H7 (cell line): Measurements from ENCODE around the gene RIGI. TPM values are rescaled to one million over a fixed set of nuclear protein-coding genes. Genes with fewer than 3 reads are reported as not detected.

Source experiments
- DNase-seq: peaks from one replicate; pipeline ENCODE4 v3.0.0; 2012
- H3K27me3 ChIP-seq: 2 replicates; pipeline ENCODE4 v1.6.0; 2011; ENCODE audit warnings: mild to moderate bottlenecking, low read length; ENCODE audit not compliant: control insufficient read depth, insufficient read depth
- H3K36me3 ChIP-seq: replicated peaks from 2 replicates; pipeline ENCODE4 v1.5.1; 2011; ENCODE audit warnings: low read length; ENCODE audit not compliant: control insufficient read depth, insufficient read depth
- H3K4me3 ChIP-seq: 2 replicates; pipeline ENCODE4 v1.5.1; 2011; ENCODE audit warnings: low read depth, mild to moderate bottlenecking, control low read depth, low read length, moderate library complexity; ENCODE audit not compliant: insufficient read depth
- total RNA-seq: library from RNA; depleted of rRNA; stranded (reverse); fragments of >200 nt; shearing (Covaris generic); gene quantifications from 2 replicates; pipeline ENCODE4 v1.2.3, GENCODE V29; 2014; rRNA removed

The RIGI gene
- total RNA-seq, result 6.1 and 6.5 TPM in 2 replicates

DNA sequence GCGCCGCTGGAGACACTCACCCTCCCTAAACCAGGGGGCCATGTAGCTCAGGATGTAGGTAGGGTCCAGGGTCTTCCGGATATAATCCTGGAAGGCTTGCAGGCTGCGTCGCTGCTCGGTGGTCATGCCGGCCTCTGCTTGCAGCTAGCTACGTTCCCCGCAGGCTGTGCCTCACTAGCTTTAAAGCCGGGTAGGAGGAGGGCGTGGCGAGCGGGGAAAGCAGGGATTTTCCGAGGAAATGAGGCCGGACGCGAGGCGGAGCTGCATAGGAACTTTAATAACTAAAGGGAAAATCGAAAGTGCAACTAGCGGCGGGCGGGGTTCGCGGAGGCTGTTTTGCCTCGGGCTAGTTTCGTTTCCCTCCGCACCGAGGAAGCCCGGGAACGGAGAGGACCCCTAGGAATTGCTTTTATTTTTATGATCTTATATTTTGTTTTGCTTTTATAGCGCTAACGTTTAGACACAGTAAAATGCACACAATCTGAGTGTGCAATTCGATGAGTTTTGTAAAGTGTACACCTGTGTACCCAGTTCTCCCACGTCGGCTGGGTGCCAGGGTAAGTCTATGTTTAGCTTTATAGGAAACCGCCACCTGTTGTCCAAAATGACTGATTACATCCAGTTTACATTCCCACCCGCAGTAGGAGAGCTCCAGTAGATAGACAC is at the start of gene RIGI:
Gene RIGI (minus strand): TSS at position 156 of the 666 bp plus-strand sequence. CDS start 30 bp downstream, at position 126.
- H3K36me3 ChIP-seq, result no peaks in the 10 kb centered on the region
- DNase-seq, result peak; percentile 65
- no peaks in the 10 kb centered on the region for H3K27me3 ChIP-seq
- H3K4me3 ChIP-seq, result peak within 1 kb of the TSS; percentile 69

DNA sequence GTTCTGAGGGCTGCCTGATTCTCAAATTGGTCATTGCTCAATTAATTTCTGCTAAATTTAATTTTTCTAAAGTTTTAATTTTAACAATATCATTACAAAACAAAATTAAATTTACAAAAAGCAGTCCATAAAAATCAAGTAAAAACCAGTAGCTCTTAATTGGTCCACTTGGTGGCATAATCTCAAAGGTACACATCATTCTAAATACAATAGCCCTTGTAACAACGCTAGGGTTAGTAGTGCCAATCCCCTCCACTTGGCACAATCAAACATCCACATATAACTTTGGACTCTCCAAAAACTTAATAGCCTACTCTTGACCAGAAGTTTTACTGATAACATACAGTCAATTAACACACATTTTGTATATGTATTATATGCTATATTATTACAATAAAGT is 48.9 kb upstream of the RIGI start:
- DNase-seq, result no peak
- no peaks in the 10 kb centered on the region for H3K27me3 ChIP-seq
- H3K4me3 ChIP-seq, result no peak overlapping the region
- H3K36me3 ChIP-seq, result 0 out of 2 replicates have a peak, but pooled peaks cover 2% of the 10 kb centered on the region

DNA sequence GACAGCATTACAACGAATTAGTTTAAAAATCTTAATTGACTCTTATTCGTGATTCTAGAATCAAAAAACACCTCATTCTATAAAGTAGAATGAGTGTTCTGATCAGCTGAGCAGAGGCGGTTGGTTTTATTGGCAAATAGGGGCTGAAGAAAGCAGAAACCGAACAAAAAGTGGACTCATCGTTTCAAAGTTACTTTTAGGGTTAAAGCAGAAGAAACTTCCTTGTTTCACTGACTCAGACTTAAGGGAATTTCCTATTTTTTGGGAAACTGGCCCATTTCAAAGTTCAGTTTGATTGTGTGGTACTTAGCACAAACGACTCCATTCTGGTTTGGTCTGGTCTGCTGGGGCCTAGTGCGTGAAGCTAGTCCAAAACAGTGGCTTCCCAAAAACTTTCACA is 47.8 kb upstream of the RIGI start:
- no peaks in the 10 kb centered on the region for H3K27me3 ChIP-seq
- H3K36me3 ChIP-seq, result peaks cover 2% of the 10 kb centered on the region; the same call in 1 of the 2 replicates
- H3K4me3 ChIP-seq, result no peak overlapping the region
- no peak for DNase-seq

DNA sequence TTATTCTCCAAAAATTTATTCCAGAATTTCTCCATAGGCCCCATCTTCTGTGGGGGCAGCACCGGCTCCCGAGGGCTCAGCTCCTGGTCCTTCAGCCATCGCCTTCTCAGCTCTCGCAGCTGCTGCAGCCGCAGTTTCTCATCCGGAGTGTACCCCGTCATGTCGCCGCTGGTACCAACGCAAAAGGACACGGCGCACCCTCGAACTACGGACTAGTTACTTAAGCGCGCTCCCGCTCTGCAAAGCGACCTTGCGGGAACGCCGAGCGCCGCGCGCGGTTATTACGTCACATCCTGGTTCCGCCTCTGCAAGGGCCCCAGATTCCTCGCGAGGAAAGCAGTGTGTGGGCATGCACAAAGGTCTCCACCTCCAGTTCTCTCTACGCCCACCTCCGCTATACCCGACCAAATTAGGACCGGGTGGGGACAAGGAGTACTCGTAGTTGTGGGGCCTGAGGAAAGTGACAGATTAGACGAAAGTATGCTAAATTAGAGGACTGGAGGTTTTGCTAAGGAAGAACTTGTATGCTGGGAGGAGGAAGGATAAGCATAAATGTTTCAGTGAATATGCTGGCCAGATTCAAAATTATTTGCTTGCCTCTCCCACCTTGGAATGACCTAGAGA is 47.0 kb upstream of the RIGI start, which contains the start of gene NDUFB6:
Gene NDUFB6 (minus strand): TSS at position 260 of the 624 bp plus-strand sequence. CDS start 99 bp downstream, at position 161.
- Histone ChIP-seq H3K27me3 (no peaks in the 10 kb centered on the region), H3K36me3 (peaks cover 2% of the 10 kb centered on the region; the same call in 1 of the 2 replicates), H3K4me3 (peak within 1 kb of the TSS; percentile 77)
- DNase-seq, result peak; percentile 89

DNA sequence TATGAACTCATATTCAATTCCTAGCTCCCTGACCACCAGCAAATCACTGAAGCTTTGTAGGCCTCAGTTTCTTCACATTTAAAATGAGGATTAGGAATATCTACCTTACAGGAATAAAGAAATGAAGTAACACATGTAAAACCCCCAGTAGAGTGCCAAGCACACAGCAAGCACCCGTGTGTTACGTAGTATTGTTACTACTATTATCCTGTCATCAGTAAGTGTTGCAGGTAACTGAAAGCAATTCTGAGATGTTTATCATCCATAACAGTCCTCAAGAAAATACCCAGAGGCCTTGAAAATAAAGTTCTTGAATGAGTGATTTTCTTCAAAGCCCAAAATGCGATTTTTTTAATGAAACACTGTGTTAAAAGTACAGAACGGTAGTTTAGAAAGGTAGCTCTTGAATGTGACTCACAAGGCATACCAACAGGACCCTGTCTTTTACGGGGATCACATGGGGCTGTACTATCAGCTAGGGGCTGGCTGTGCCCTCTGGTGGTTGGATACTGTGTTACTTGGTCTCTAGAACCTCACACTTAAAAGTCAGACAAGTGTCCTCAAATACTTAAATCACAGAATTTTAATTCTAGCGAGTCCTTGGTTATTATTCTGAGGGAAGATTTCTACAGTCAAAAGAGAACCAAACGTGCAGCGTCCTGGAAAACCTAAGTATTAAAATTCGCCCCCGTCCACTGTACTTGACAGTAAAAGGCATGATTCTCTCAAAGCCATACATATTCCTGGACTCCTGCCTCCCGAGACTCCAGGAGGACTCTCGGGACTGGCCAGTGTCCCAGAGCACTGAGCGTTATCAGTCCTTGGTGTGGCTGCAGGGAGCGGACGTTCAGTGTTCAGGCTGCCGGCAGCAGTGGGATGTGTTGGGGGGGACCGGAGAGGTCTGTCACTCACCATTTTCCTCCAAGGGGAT is 46.2 kb upstream of the RIGI start:
- Histone ChIP-seq H3K27me3 (no peaks in the 10 kb centered on the region), H3K36me3 (peaks cover 2% of the 10 kb centered on the region), H3K4me3 (peak overlapping the region; percentile 77)
- DNase-seq, result peak; percentile 87

DNA sequence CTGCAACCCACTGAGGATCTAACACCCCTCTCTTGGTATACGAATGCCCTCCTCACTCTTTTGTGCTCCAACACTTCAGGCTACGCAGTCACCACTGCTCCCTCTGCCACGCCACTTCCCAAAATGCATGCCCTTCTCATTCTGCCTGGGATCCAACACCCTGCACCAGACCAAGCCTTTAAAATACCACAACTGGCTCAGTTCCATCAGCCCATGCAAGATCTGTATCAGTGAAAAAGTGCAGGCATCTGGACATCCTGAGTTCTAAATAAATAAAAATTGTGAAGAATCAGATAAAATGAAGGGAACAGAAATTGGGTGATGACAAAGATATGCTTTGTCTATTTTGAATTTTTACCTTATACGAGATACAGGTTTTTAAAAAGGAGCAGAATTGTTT is 44.3 kb upstream of the RIGI start:
- Histone ChIP-seq H3K36me3 (peaks cover 5% of the 10 kb centered on the region), H3K4me3 (no peak overlapping the region), H3K27me3 (no peaks in the 10 kb centered on the region)
- DNase-seq, result no peak

DNA sequence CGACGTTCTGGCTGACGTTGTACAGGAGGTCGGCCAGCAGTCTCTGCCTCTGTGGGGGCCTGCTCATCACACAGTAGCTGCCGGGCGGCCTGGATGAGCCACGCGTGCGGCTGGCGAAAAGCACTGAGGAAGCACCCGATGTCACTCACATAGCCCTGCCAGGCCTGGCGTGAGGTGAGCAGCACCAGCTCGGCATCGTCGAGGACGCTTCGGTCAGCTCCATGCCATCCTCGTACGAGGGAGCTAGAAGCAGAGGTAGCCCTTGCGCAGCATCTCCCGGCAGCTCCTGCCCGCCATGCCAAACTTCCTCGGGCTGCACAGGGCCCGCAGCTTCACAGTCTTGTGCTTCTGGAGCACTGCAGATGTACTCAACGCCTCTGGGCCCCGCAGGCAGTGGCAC is 40.8 kb upstream of the RIGI start:
- no peak for DNase-seq
- Histone ChIP-seq H3K4me3 (no peak overlapping the region), H3K27me3 (no peaks in the 10 kb centered on the region), H3K36me3 (peaks cover 6% of the 10 kb centered on the region)

DNA sequence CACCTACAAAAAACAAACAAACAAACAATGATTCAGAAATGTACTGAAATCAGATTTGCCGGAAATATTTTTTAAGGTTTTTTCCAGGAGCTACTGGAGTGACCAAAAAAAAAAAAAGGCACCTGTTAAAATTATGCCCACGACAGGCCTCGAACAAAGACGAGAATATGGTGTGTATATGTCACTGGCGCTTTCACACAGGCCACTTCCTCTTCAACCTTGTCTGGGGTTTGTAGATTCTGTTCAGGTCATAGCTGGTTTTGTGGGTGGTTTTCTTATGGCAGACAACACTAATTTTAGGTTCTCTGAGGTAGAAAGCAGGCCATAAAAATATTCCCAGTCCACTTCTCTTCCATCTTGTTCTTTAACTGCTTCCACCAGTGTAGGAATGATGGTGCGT is 40.0 kb upstream of the RIGI start:
- no peaks in the 10 kb centered on the region for H3K27me3 ChIP-seq
- no peak overlapping the region for H3K4me3 ChIP-seq
- DNase-seq, result no peak
- peaks cover 6% of the 10 kb centered on the region for H3K36me3 ChIP-seq

DNA sequence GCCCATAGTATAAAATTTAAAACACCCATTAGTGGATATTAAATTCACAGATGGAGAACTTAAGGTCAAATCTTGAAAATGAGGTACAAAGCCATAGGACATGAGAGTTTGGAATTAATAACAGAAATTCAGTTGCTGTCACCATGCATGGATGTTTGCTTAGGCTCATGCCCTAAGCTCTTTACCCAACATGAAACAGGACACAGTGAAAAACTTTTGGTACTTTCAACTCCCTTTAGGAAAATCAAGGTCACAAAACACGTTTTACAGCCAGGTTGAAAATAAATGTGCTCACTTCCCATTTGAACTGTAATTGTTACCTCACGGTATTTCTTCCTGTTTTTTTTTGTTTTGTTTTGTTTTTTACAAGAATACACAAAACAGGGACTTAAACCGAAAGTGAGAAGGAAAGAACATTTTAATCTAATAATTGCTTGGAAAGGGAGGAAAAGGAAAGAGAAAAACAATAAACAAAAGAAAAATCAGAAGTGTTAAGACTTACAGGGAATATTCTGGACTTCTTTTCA is 32.5 kb upstream of the RIGI start:
- Histone ChIP-seq H3K4me3 (no peak overlapping the region), H3K27me3 (no peaks in the 10 kb centered on the region), H3K36me3 (no peaks in the 10 kb centered on the region)
- DNase-seq, result no peak

DNA sequence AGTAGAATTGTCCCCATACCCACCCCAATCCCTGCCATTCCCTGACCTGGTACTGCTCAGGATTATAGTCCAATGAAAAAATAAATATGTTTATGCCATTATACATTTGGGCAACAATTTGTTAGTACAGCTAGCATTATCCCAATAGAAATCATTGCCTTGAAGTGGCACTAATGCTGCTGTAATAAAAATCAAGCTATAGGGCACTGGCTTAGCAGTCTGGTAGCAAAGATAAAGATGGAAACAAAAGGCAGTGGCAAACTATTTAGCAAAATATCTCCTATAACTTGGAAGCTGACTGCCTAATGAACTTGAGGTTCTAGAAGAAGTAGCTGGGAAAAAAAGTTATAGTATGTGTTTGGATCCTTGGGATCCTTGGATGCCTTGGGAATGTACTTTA is 28.6 kb upstream of the RIGI start:
- no peak for DNase-seq
- Histone ChIP-seq H3K27me3 (no peaks in the 10 kb centered on the region), H3K4me3 (no peak overlapping the region), H3K36me3 (no peaks in the 10 kb centered on the region)

DNA sequence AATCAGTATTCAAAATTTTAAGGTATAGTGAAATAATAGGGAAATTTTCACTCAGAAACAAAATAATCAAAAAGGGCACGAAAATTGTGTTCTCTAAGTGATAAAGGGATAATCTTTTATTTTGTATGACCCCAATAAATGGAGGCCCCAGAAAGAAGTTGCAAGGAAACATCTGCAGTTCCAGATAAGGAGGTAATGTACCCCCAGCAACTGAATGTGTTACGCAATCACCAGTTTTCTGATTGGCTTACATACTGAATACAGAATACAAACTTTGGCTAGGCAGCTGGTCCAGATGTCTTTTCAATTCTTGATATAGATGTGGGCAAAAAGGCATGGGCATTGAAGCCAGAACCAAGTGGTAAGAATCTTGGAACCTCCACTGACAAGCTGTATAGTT is 28.1 kb upstream of the RIGI start:
- H3K27me3 ChIP-seq, result no peaks in the 10 kb centered on the region
- H3K36me3 ChIP-seq, result no peaks in the 10 kb centered on the region
- H3K4me3 ChIP-seq, result no peak overlapping the region
- DNase-seq, result no peak

DNA sequence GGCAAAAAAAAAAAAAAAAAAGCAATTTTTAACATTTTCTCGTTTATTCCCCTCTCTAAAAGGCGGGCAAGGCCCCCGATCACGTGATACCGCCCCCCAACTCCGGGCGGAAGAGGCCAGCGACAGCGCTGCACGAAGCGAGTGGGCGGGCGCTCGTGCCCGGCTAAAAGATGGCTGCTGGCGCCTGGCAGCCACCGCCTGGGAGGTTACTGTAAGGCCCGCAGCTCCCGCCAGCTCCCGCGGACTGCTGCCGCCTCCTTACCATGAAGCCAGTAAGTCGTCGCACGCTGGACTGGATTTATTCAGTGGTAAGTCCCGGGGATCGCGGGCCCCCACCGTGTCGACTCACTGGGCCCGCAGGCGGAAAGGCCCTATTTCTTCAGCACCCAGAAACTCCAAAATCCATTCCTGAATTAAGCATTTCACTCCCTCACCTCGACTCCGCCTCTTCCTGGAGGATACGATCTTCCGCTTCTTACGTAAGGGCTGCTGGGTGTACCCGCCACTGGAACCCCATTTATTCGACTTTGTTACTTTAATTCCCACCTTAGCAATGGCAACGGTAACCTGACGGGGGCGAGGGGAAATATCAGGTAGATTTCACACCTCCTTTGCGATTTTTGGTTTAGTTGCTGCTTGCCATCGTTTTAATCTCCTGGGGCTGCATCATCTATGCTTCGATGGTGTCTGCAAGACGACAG is 26.3 kb upstream of the RIGI start, which contains the start of the genes SMIM27 and TOPORS:
Gene SMIM27 (plus strand): TSS at position 156 of the 701 bp plus-strand sequence. CDS start 108 bp downstream, at position 264.
Gene TOPORS (minus strand): TSS at position 415 of the 701 bp plus-strand sequence. CDS start 150 bp downstream, at position 265.
- DNase-seq, result peak; percentile 91
- no peaks in the 10 kb centered on the region for H3K36me3 ChIP-seq
- H3K4me3 ChIP-seq, result peak within 1 kb of the TSS; percentile 94
- H3K27me3 ChIP-seq, result no peaks in the 10 kb centered on the region

DNA sequence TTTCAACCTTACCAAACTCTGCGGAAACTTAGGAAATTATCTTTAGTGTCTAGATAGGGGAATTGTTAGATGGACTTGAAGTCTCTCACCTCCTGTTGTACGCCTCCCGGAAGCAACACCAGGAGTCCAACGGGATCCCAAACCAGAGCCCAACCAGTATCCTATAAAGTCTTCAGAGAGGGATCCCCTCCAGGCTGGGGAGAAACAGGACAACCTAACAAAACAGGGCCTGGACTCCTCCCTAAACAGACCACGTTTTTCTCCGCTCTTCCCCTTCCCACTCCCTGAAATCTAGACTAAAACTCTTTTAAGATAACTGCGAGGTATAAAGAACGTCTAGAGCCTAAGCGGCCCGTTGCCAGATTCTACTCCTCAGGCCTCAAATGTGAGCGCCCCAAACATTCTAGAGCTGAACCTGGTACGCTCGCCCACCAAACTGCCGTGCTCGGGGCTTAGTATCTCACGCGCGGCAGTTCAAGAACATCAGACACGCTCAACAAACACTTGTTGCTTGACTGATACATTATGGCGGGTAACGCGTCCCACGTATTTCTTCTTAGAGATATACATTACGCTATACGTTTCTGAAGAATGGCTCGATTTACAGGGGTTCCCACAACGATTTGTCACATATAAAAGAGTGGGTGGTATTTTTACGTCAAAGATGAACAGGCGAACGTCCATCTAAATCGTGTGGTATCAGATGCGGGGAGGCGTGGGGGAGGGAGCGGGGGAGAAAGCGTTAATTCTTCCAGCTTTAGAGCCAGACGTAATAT is 25.5 kb upstream of the RIGI start:
- H3K27me3 ChIP-seq, result no peaks in the 10 kb centered on the region
- H3K36me3 ChIP-seq, result no peaks in the 10 kb centered on the region
- peak overlapping the region; percentile 94 for H3K4me3 ChIP-seq
- peak; percentile 35 for DNase-seq
